DND-41 (cell line): ENCODE results near the gene SOX8.

Experiments
- EZH2 ChIP-seq: IDR thresholded peaks from 3 replicates; pipeline ENCODE4 v1.6.1; 2012; ENCODE audit warnings: borderline replicate concordance, low read depth, mild to moderate bottlenecking, moderate library complexity, low read length, inconsistent platforms; ENCODE audit not compliant: severe bottlenecking
- TF ChIP-seq, protein P1 (sequence below): IDR thresholded peaks from 2 replicates; pipeline ENCODE4 v1.5.1; 2012; ENCODE audit warnings: borderline replicate concordance, low read length, moderate library complexity, mild to moderate bottlenecking; ENCODE audit not compliant: poor library complexity, severe bottlenecking; ENCODE audit errors: extremely low read depth

DNA sequence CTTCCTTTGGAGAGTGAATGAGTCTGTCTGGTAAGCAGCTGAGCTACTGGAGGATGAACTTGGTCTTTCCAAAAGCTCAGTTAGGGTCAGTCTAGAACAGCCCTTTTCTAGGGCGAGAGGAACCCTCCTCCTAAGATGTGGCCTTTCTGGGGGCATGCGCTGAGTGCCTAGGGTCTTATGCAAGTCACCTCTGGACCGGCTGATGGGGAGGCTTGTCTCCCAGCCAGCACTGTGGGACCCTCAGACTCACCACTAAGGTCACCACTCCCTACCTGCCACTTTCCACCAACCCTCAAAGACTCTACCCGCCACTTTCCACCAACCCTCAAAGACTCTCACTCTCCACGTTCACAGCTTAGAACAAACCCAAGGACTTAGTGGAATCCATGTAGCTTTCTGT is 37.6 kb upstream of the SOX8 start:
- TF ChIP-seq, protein P1, sequence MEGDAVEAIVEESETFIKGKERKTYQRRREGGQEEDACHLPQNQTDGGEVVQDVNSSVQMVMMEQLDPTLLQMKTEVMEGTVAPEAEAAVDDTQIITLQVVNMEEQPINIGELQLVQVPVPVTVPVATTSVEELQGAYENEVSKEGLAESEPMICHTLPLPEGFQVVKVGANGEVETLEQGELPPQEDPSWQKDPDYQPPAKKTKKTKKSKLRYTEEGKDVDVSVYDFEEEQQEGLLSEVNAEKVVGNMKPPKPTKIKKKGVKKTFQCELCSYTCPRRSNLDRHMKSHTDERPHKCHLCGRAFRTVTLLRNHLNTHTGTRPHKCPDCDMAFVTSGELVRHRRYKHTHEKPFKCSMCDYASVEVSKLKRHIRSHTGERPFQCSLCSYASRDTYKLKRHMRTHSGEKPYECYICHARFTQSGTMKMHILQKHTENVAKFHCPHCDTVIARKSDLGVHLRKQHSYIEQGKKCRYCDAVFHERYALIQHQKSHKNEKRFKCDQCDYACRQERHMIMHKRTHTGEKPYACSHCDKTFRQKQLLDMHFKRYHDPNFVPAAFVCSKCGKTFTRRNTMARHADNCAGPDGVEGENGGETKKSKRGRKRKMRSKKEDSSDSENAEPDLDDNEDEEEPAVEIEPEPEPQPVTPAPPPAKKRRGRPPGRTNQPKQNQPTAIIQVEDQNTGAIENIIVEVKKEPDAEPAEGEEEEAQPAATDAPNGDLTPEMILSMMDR: no peak
- no peak for TF ChIP-seq EZH2
